Esophagus squamous epithelium (tissue), 5 donors: ENCODE results near the gene IFT74. TPM values are rescaled to one million over a fixed set of nuclear protein-coding genes. Genes with fewer than 3 reads are reported as not detected.

Experiments used
- DNase-seq: peaks from one replicate; lab custom pipeline; 2025; lab: John Stamatoyannopoulos, UW
- H3K27ac ChIP-seq, 4 donors: fragments of 200-600 bp; sonication (generic); one replicate each; pipeline ENCODE4 v1.5.1; 2016 to 2019; ENCODE audit warnings: mild to moderate bottlenecking in 1 of 4
- H3K27me3 ChIP-seq, 4 donors: fragments of 200-600 bp; sonication (generic); 1 replicate in 3 of 4; 2 replicates in 1 of 4; pipeline versions ENCODE4 v1.5.1 to v1.6.0; 2017 to 2021; ENCODE audit warnings: antibody characterized with exemption in 1 of 4
- H3K36me3 ChIP-seq, 3 donors: fragments of 200-600 bp; sonication (generic); one replicate each; pipeline ENCODE4 v1.5.1; 2016 to 2019
- H3K4me1 ChIP-seq, 3 donors: fragments of 200-600 bp; sonication (generic); one replicate each; pipeline ENCODE4 v1.5.1; 2017 to 2019
- H3K4me3 ChIP-seq, 4 donors: fragments of 200-600 bp; sonication (generic); 1 replicate in 3 of 4; 2 replicates in 1 of 4; pipeline ENCODE4 v1.5.1; 2016 to 2019; ENCODE audit warnings: mild to moderate bottlenecking in 2 of 4, moderate library complexity in 1 of 4
- H3K9me3 ChIP-seq, 3 donors: fragments of 200-600 bp; sonication (generic); one replicate each; pipeline ENCODE4 v1.5.1; 2016 to 2019
- POLR2A ChIP-seq, 4 donors: fragments of 450-650 bp; IDR thresholded peaks; one replicate each; pipeline ENCODE4 v1.6.1; 2017; ENCODE audit warnings: antibody characterized with exemption in 4 of 4, mild to moderate bottlenecking in 4 of 4, moderate library complexity in 3 of 4
- WGBS, 2 donors: methylation state at CpG; one replicate each; pipeline ENCODE4 v1.1.5; 2018; 5-methylcytosine and 5-hydroxymethylcytosine counted together
- intact Hi-C: fragments of 100-400 bp; cut with DNase I; formaldehyde crosslinking; loops from one replicate; pipeline ENCODE4 v1.15.0; 2022
- total RNA-seq, 4 donors: library from RNA; depleted of rRNA; stranded (reverse); fragments of >200 nt; gene quantifications; one replicate each; pipeline ENCODE4 v1.1.0, GENCODE V29; 2016
- TF ChIP-seq, protein P1 (sequence below), 6 experiments: fragments of 450-650 bp in 4 of 6; fragments of 200-600 bp in 2 of 6; sonication (generic) in 2 of 6; IDR thresholded peaks; one replicate each; pipeline ENCODE4 v1.5.1; 2016 to 2019; ENCODE audit warnings: antibody characterized with exemption in 6 of 6, mild to moderate bottlenecking in 4 of 6, moderate library complexity in 4 of 6
- donor health status: DM: yes; HTN: yes; CAD: no.

IFT74 gene
- total RNA-seq, 4 donors from 2014 or later = 6.0 to 17.2 (median 11.8) TPM

DNA sequence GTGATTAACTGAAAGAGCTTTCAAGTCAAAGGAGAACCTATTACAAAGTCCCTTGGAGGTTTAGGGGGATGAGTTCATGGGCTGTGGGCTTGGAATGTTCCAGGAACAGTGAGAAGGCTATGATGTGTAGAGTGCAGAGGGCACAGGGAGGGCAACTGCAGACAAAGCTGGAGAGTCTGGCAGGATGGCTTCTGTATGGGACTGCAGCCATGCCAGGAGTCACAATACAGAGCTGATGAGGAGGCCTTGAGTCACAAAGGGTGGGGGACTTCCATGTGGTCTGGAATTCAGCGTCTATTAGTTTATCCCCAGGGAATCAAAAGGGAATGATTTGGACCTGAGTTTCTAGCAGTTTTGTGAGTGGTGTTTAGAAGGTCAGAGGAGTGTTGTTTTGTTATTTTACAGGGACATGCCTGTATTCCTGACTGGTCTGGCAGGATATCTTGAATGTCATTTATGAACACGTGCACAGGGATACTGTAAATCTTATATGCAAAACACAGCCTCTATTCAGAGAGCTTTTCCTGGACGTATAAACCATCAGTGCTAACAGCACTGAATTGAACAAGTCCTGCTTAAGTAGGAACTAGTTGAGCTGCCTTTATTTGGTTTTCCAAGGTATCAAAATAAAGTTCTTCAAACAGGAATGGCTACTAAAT lies 138.6 kb downstream of the IFT74 start:
- 23 to 24% methylated on average over 3 of the region's 3 CpGs for WGBS, 2 donors
- Histone ChIP-seq H3K4me1 (no peaks in the 10 kb centered on the region), H3K27ac (no peak overlapping the region), H3K4me3 (no peak overlapping the region), H3K9me3 (no peaks in the 10 kb centered on the region), H3K27me3 (no peaks in the 10 kb centered on the region), H3K36me3 (no peaks in the 10 kb centered on the region)
- intact Hi-C loops = no loop called here
- TF ChIP-seq, protein P1, sequence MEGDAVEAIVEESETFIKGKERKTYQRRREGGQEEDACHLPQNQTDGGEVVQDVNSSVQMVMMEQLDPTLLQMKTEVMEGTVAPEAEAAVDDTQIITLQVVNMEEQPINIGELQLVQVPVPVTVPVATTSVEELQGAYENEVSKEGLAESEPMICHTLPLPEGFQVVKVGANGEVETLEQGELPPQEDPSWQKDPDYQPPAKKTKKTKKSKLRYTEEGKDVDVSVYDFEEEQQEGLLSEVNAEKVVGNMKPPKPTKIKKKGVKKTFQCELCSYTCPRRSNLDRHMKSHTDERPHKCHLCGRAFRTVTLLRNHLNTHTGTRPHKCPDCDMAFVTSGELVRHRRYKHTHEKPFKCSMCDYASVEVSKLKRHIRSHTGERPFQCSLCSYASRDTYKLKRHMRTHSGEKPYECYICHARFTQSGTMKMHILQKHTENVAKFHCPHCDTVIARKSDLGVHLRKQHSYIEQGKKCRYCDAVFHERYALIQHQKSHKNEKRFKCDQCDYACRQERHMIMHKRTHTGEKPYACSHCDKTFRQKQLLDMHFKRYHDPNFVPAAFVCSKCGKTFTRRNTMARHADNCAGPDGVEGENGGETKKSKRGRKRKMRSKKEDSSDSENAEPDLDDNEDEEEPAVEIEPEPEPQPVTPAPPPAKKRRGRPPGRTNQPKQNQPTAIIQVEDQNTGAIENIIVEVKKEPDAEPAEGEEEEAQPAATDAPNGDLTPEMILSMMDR (IDR thresholded peaks at IDR 0.05) = no peak
- no peak for TF ChIP-seq POLR2A (IDR thresholded peaks at IDR 0.05)
- no peak for DNase-seq

GRCh38 chr9:27107241-27107640 lies 151.0 kb downstream of the IFT74 start:
- no peak for TF ChIP-seq POLR2A (IDR thresholded peaks at IDR 0.05)
- TF ChIP-seq, protein P1 (IDR thresholded peaks at IDR 0.05) = no peak
- Histone ChIP-seq H3K4me1 (no peaks in the 10 kb centered on the region), H3K4me3 (no peak overlapping the region), H3K9me3 (no peaks in the 10 kb centered on the region), H3K27ac (no peak overlapping the region), H3K27me3 (no peaks in the 10 kb centered on the region), H3K36me3 (no peaks in the 10 kb centered on the region)
- intact Hi-C loops = no loop called here
- no peak for DNase-seq
- WGBS, 2 donors = 83 to 89% methylated on average over 2 of the region's 2 CpGs

- no peak for TF ChIP-seq POLR2A (IDR thresholded peaks at IDR 0.05)
- TF ChIP-seq, protein P1 (IDR thresholded peaks at IDR 0.05) = no peak
- Histone ChIP-seq H3K9me3 (no peaks in the 10 kb centered on the region), H3K4me1 (no peaks in the 10 kb centered on the region), H3K4me3 (peak within 1 kb of the TSS in 3 of 4 donors; percentile 24 to 41 (median 30)), H3K27ac (peak within 1 kb of the TSS in 3 of 4 donors; percentile 15 to 47 (median 37)), H3K27me3 (no peaks in the 10 kb centered on the region), H3K36me3 (no peaks in the 10 kb centered on the region)
- intact Hi-C loops = no loop called here
- DNase-seq = no peak
- WGBS, 2 donors = 35 to 44% methylated on average over 9 of the region's 9 CpGs
These were observed 152.8 kb downstream of the IFT74 start, which contains the start of gene TEK for GRCh38 chr9:27108981-27109541. TSS of gene TEK (plus strand) at chr9:27109225. CDS start at chr9:27109591, 366 bp downstream.

DNA sequence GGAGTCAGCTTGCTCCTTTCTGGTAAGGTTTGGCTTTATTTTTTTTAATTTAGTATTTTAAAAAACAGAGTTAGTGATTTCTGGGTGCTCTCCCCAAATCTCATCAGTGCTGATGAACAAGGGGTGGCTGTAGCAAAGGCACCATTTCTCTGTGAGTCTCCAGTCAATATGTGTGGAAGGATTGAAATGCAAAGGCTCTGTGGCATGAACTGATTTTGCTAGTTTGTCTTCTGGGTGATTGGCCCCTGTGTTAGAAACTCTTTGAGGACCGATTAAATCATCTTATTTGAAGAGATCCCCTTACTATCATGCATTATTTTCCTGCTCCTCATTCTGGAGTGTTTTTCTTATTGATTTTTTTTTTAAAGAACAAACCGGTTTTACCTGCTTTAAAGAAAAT lies 153.4 kb downstream of the IFT74 start:
- H3K9me3 ChIP-seq = no peaks in the 10 kb centered on the region
- H3K27ac ChIP-seq = peak overlapping the region in 2 of 4 donors; percentile 37 to 47
- 41 to 42% methylated on average over 2 of the region's 2 CpGs for WGBS, 2 donors
- no peaks in the 10 kb centered on the region for H3K4me1 ChIP-seq
- DNase-seq = no peak
- H3K27me3 ChIP-seq = no peaks in the 10 kb centered on the region
- peak overlapping the region in 3 of 4 donors; percentile 24 to 41 (median 30) for H3K4me3 ChIP-seq
- no peaks in the 10 kb centered on the region for H3K36me3 ChIP-seq
- no peak for TF ChIP-seq POLR2A (IDR thresholded peaks at IDR 0.05)
- TF ChIP-seq, protein P1 (IDR thresholded peaks at IDR 0.05) = no peak
- intact Hi-C loops = no loop called here

- Histone ChIP-seq H3K27me3 (no peaks in the 10 kb centered on the region), H3K4me3 (peak overlapping the region in 3 of 4 donors; percentile 24 to 41 (median 30)), H3K4me1 (no peaks in the 10 kb centered on the region), H3K9me3 (no peaks in the 10 kb centered on the region), H3K27ac (peak overlapping the region in 2 of 4 donors; percentile 44 to 60), H3K36me3 (no peaks in the 10 kb centered on the region)
- no peak for DNase-seq
- intact Hi-C loops = no loop called here
- TF ChIP-seq, protein P1 (IDR thresholded peaks at IDR 0.05) = no peak
- no peak for TF ChIP-seq POLR2A (IDR thresholded peaks at IDR 0.05)
- WGBS, 2 donors = 62% methylated on average over 4 of the region's 4 CpGs
These were observed 154.0 kb downstream of the IFT74 start for GRCh38 chr9:27110181-27110580.
